ENCODE results near the gene ZBED5. TPM values are rescaled to one million over a fixed set of nuclear protein-coding genes. Genes with fewer than 3 reads are reported as not detected.
A peak's percentile ranks its signal among the peaks of the same experiment; 100 is the strongest.

Gene ZBED5
- total RNA-seq, 1 donor from 2014 or later: 95.0 TPM

DNA sequence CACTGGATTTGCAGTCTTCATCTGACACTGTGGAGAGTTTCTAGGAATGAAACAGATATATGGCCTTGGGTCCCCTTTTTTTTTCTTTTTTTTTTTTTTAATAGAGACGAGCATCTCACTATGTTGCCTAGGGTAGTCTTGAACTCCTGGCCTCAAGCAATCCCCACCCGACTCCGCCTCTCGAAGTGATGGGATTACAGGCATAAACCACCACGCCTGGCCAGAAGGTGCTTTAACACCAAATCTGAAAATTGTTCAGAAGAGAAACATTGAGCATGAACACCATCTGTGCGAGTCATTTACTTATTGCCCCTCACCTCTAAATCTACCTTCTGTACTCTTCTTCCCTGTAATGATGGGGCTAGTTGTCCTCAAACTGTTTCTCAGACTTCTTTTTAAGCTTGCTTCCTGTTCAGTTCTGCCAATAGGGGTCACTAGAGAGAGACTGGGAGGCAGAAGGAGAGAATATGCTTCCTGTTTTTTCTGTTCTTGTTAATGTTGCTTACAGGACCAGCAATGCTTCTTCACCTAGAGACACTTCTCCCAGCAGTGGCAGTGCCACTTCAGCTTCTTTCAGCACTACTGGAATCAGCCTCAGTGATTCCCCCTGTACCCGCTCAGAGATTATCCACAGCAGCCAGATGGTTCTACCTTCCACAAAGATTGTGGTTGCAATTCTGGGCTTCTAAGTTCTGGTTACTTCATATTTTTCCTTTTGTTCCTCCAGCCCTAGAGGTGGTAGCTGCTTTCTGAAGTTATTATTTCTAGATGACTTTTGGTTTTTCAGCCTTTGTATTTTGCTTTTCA, 20.8 kb upstream of the ZBED5 start:
- peaks cover under 1% of the 10 kb centered on the region for H3K36me3 Mint-ChIP-seq (ENCODE audit: insufficient read depth)

DNA sequence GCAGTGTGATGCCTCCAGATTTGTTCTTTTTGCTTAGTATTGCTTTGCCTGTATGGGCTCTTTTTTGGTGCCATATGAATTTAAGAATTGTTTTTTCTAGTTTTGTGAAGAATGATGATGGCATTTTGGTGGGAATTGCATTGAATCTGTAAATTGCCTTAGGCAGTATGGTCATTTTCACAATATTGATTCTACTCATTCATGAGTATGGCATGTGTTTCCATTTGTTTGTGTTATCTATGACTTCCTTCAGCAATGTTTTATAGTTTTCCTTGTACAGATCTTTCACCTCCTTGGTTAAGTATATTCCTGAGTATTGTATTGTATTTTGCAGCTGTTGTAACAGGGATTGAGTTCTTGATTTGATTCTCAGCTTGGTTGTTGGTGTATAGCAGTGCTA, 18.3 kb upstream of the ZBED5 start:
- Mint-ChIP-seq H3K9me3 (ENCODE audit: low read depth) (peaks cover 13% of the 10 kb centered on the region), H3K36me3 (ENCODE audit: insufficient read depth) (peaks cover 8% of the 10 kb centered on the region), H3K4me1 (ENCODE audit: low read depth) (no peaks in the 10 kb centered on the region), H3K27me3 (no peaks in the 10 kb centered on the region), H3K4me3 (ENCODE audit: low read depth) (no peak overlapping the region), H3K27ac (no peak overlapping the region)
- TF ChIP-seq, protein P1, sequence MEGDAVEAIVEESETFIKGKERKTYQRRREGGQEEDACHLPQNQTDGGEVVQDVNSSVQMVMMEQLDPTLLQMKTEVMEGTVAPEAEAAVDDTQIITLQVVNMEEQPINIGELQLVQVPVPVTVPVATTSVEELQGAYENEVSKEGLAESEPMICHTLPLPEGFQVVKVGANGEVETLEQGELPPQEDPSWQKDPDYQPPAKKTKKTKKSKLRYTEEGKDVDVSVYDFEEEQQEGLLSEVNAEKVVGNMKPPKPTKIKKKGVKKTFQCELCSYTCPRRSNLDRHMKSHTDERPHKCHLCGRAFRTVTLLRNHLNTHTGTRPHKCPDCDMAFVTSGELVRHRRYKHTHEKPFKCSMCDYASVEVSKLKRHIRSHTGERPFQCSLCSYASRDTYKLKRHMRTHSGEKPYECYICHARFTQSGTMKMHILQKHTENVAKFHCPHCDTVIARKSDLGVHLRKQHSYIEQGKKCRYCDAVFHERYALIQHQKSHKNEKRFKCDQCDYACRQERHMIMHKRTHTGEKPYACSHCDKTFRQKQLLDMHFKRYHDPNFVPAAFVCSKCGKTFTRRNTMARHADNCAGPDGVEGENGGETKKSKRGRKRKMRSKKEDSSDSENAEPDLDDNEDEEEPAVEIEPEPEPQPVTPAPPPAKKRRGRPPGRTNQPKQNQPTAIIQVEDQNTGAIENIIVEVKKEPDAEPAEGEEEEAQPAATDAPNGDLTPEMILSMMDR (IDR thresholded peaks at IDR 0.05; ENCODE audit: unreplicated experiment): no peak
- DNase-seq (ENCODE audit: low spot score, unreplicated experiment): no peak

More for the DNA sequence above, 20.8 kb upstream of the ZBED5 start:
- TF ChIP-seq, protein P1 (IDR thresholded peaks at IDR 0.05; ENCODE audit: unreplicated experiment): peak; percentile 62
- DNase-seq (ENCODE audit: low spot score, unreplicated experiment): no peak
- H3K4me3 Mint-ChIP-seq (ENCODE audit: low read depth): no peak overlapping the region
- peaks cover 2% of the 10 kb centered on the region for H3K9me3 Mint-ChIP-seq (ENCODE audit: low read depth)
- H3K27ac Mint-ChIP-seq: no peak overlapping the region
- H3K27me3 Mint-ChIP-seq: no peaks in the 10 kb centered on the region
- no peaks in the 10 kb centered on the region for H3K4me1 Mint-ChIP-seq (ENCODE audit: low read depth)

DNA sequence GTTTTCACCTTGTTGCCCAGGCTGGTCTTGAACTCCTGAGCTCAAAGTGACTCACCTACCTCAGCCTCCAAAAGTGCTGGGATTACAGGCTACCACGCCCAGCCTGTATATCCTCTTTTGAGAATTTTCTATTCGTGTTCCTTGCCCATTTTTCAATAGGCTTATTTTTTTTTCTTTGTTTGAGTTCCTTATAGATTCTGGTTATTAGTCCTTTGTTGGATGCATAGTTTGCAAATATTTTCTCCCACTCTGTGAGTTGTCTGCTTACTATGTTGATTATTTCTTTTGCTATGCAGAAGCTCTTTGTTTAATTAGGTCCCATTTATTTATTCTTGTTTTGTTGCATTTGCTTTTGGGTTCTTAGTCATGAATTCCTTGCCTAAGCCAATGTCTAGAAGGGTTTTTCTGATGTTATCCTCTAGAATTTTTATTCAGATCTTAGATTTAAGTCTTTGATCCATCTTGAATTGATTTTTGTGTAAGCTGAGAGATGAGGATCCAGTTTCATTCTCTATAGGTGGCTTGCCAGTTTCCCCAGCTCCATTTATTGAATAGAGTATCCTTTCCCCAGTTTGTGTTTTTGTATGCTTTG, 17.7 kb upstream of the ZBED5 start:
- DNase-seq (ENCODE audit: low spot score, unreplicated experiment): no peak
- no peaks in the 10 kb centered on the region for H3K27me3 Mint-ChIP-seq
- TF ChIP-seq, protein P1 (IDR thresholded peaks at IDR 0.05; ENCODE audit: unreplicated experiment): no peak
- H3K9me3 Mint-ChIP-seq (ENCODE audit: low read depth): peaks cover 15% of the 10 kb centered on the region
- H3K36me3 Mint-ChIP-seq (ENCODE audit: insufficient read depth): peaks cover 8% of the 10 kb centered on the region
- H3K4me3 Mint-ChIP-seq (ENCODE audit: low read depth): no peak overlapping the region
- no peak overlapping the region for H3K27ac Mint-ChIP-seq
- H3K4me1 Mint-ChIP-seq (ENCODE audit: low read depth): no peaks in the 10 kb centered on the region

DNA sequence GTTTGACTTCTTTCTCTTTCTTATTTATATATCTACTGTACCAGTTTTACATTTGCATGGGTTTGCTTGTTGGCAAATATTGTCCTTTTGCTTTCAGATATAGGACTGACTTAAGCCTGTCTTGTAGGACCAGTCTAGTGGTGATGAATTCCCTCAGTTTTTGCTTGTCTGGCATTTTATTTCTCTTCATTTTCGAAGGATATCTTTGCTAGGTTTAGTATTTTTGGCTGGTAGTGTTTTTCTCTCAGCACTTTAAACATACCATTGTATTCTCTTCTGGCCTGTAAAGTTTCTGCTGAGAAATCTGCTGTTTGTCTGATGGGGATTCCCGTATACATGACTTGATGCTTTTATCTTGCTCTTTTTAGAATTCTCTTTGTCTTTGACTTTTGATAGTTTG, 14.2 kb upstream of the ZBED5 start:
- no peak overlapping the region for H3K27ac Mint-ChIP-seq
- no peak overlapping the region for H3K4me3 Mint-ChIP-seq (ENCODE audit: low read depth)
- TF ChIP-seq, protein P1 (IDR thresholded peaks at IDR 0.05; ENCODE audit: unreplicated experiment): no peak
- H3K4me1 Mint-ChIP-seq (ENCODE audit: low read depth): peaks cover under 1% of the 10 kb centered on the region
- DNase-seq (ENCODE audit: low spot score, unreplicated experiment): no peak
- H3K9me3 Mint-ChIP-seq (ENCODE audit: low read depth): peaks cover 15% of the 10 kb centered on the region
- peaks cover 8% of the 10 kb centered on the region for H3K36me3 Mint-ChIP-seq (ENCODE audit: insufficient read depth)
- H3K27me3 Mint-ChIP-seq: no peaks in the 10 kb centered on the region

DNA sequence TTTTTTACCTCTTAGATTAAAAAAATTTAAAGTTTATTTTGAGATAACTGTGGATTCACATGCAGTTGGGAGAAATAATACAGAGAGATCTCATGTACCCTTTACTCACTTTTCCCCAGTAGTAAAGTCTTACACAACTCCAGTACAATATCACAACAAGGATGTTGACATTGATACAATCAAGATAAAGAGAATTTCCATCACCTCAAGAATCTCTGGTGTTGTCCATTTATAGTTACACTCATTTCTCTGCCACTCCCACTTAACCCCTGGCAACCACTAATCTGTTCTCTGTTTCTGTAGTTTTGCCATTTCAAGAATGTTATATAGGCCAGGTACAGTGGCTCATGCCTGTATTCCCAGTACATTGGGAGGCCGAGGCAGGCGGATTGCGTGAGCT, 10.5 kb upstream of the ZBED5 start:
- Mint-ChIP-seq H3K4me1 (ENCODE audit: low read depth) (peaks cover 6% of the 10 kb centered on the region), H3K9me3 (ENCODE audit: low read depth) (peaks cover 11% of the 10 kb centered on the region), H3K36me3 (ENCODE audit: insufficient read depth) (peaks cover 6% of the 10 kb centered on the region), H3K27ac (no peak overlapping the region), H3K27me3 (no peaks in the 10 kb centered on the region), H3K4me3 (ENCODE audit: low read depth) (no peak overlapping the region)
- TF ChIP-seq, protein P1 (IDR thresholded peaks at IDR 0.05; ENCODE audit: unreplicated experiment): no peak
- DNase-seq (ENCODE audit: low spot score, unreplicated experiment): no peak

All from progenitor cell of endocrine pancreas (in vitro differentiated cells).